ENCODE measurements around the gene GNLY.

GNLY gene

GRCh38 chr2:85709401-85709811, 15.2 kb downstream of the GNLY start:
- no peak overlapping the region for H2AFZ ChIP-seq (ENCODE audit: low read length)
- no peaks in the 10 kb centered on the region for H3F3A ChIP-seq (ENCODE audit: insufficient read depth, low read length)
- H3K9ac ChIP-seq (ENCODE audit: low read length): no peak overlapping the region
- H3K79me2 ChIP-seq (ENCODE audit: insufficient read depth, low read length): no peaks in the 10 kb centered on the region
- H3K9me3 ChIP-seq (ENCODE audit: low read length): no peaks in the 10 kb centered on the region
- no peaks in the 10 kb centered on the region for H3K36me3 ChIP-seq (ENCODE audit: insufficient read depth, low read length)
- H3K4me1 ChIP-seq (ENCODE audit: insufficient read depth, low read length, severe bottlenecking): peaks cover 6% of the 10 kb centered on the region
- H4K20me1 ChIP-seq (ENCODE audit: insufficient read depth, low read length): no peaks in the 10 kb centered on the region
- no peak overlapping the region for H3K4me2 ChIP-seq (ENCODE audit: low read length)
- H3K27me3 ChIP-seq (ENCODE audit: insufficient read depth, low read length): peaks cover 5% of the 10 kb centered on the region
- H3K27ac ChIP-seq (ENCODE audit: low read depth, low read length, poor library complexity, severe bottlenecking): no peak overlapping the region
- H3K4me3 ChIP-seq (ENCODE audit: low read depth, low read length, poor library complexity, severe bottlenecking): no peak overlapping the region
- TF ChIP-seq EZH2 (IDR thresholded peaks at IDR 0.05; ENCODE audit: borderline replicate concordance, low read length) (no peak), CTCF (IDR thresholded peaks at IDR 0.05; ENCODE audit: low read length) (no peak)
- H3K9me2 ChIP-seq (ENCODE audit: low read depth, low read length): no peaks in the 10 kb centered on the region

GRCh38 chr2:85710687-85711577, 16.8 kb downstream of the GNLY start:
- Histone ChIP-seq H3F3A (ENCODE audit: insufficient read depth, low read length) (no peaks in the 10 kb centered on the region), H4K20me1 (ENCODE audit: insufficient read depth, low read length) (no peaks in the 10 kb centered on the region), H3K79me2 (ENCODE audit: insufficient read depth, low read length) (no peaks in the 10 kb centered on the region), H3K27ac (ENCODE audit: low read depth, low read length, poor library complexity, severe bottlenecking) (no peak overlapping the region), H3K9me2 (ENCODE audit: low read depth, low read length) (no peaks in the 10 kb centered on the region), H3K9ac (ENCODE audit: low read length) (no peak overlapping the region), H2AFZ (ENCODE audit: low read length) (no peak overlapping the region), H3K36me3 (ENCODE audit: insufficient read depth, low read length) (no peaks in the 10 kb centered on the region), H3K4me3 (ENCODE audit: low read depth, low read length, poor library complexity, severe bottlenecking) (no peak overlapping the region), H3K27me3 (ENCODE audit: insufficient read depth, low read length) (peaks cover 5% of the 10 kb centered on the region), H3K4me2 (ENCODE audit: low read length) (no peak overlapping the region), H3K9me3 (ENCODE audit: low read length) (no peaks in the 10 kb centered on the region), H3K4me1 (ENCODE audit: insufficient read depth, low read length, severe bottlenecking) (no peaks in the 10 kb centered on the region)
- TF ChIP-seq EZH2 (IDR thresholded peaks at IDR 0.05; ENCODE audit: borderline replicate concordance, low read length): no peak
- TF ChIP-seq CTCF (IDR thresholded peaks at IDR 0.05; ENCODE audit: low read length): no peak

DNA sequence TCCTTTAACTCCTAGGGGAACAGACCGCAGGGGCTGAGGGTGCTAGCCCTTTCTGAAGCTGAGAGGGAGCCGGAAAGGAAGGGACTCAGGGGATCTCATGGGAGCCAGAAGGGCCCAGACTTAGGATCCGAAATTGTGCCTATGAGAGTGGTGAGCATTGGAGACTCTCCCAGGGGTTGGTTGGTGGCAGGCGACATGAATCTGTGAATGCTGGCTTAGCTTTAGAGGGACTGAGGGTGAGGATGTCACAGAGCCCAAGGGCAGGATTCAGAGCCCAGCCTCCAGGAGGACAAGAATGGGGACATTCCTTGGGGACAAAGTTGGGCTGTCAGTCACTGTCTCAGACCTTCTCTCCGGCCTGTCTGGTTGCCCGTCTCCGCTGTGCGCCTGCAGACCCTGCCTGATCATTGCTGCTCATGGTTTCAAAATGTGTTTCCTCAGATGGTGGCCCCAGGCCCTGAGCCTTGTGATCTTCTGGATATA, 17.5 kb downstream of the GNLY start:
- Histone ChIP-seq H3K4me1 (ENCODE audit: insufficient read depth, low read length, severe bottlenecking) (no peaks in the 10 kb centered on the region), H3K4me3 (ENCODE audit: low read depth, low read length, poor library complexity, severe bottlenecking) (no peak overlapping the region), H3K9me3 (ENCODE audit: low read length) (no peaks in the 10 kb centered on the region), H3K9me2 (ENCODE audit: low read depth, low read length) (no peaks in the 10 kb centered on the region), H2AFZ (ENCODE audit: low read length) (no peak overlapping the region), H3K79me2 (ENCODE audit: insufficient read depth, low read length) (no peaks in the 10 kb centered on the region), H3K27me3 (ENCODE audit: insufficient read depth, low read length) (peaks cover 5% of the 10 kb centered on the region), H3K4me2 (ENCODE audit: low read length) (no peak overlapping the region), H3F3A (ENCODE audit: insufficient read depth, low read length) (no peaks in the 10 kb centered on the region), H3K27ac (ENCODE audit: low read depth, low read length, poor library complexity, severe bottlenecking) (no peak overlapping the region), H4K20me1 (ENCODE audit: insufficient read depth, low read length) (no peaks in the 10 kb centered on the region), H3K9ac (ENCODE audit: low read length) (no peak overlapping the region), H3K36me3 (ENCODE audit: insufficient read depth, low read length) (no peaks in the 10 kb centered on the region)
- TF ChIP-seq EZH2 (IDR thresholded peaks at IDR 0.05; ENCODE audit: borderline replicate concordance, low read length): no peak

All from OCI-LY1 (cell line).